HG02571 (cell line): ENCODE data around the gene ZNF280C.
"Not testable (repeated sequence)": the region's sequence is repeated elsewhere in the genome, so short reads cannot be mapped to it uniquely, and the experiment has no call there.

Source experiments
- ATAC-seq: cut with Tn5 transposase; IDR thresholded peaks from one replicate; pipeline ENCODE4 v1.9.1; 2021; ENCODE audit warnings: mild to moderate bottlenecking, moderate library complexity; ENCODE audit not compliant: unreplicated experiment

The ZNF280C gene

GRCh38 chrX:130262231-130262630 lies 6.5 kb downstream of the ZNF280C start:
- ATAC-seq = no peak

- ATAC-seq = no peak
Measured at GRCh38 chrX:130261296-130261893, 7.3 kb downstream of the ZNF280C start.

- ATAC-seq = no peak
Measured at GRCh38 chrX:130260316-130260715, 8.4 kb downstream of the ZNF280C start.

- ATAC-seq = no peak
Measured at GRCh38 chrX:130253916-130254315, 14.8 kb downstream of the ZNF280C start.

GRCh38 chrX:130251671-130252070 lies 17.0 kb downstream of the ZNF280C start:
- ATAC-seq = no peak

- ATAC-seq = no peak
Measured at GRCh38 chrX:130247996-130248395, 20.7 kb downstream of the ZNF280C start.

- no peak for ATAC-seq
Measured at GRCh38 chrX:130246084-130246483, 22.6 kb downstream of the ZNF280C start.

GRCh38 chrX:130245441-130245840 lies 23.3 kb downstream of the ZNF280C start:
- no peak for ATAC-seq

- not testable (repeated sequence) for ATAC-seq
Measured at GRCh38 chrX:130231184-130231583, 37.5 kb downstream of the ZNF280C start.

GRCh38 chrX:130228871-130229270 lies 39.8 kb downstream of the ZNF280C start:
- no peak for ATAC-seq

GRCh38 chrX:130224810-130225209 lies 43.9 kb downstream of the ZNF280C start:
- no peak for ATAC-seq

GRCh38 chrX:130216320-130216719 lies 52.4 kb downstream of the ZNF280C start:
- ATAC-seq = no peak

- no peak for ATAC-seq
Measured at GRCh38 chrX:130213376-130213775, 55.3 kb downstream of the ZNF280C start.

- no peak for ATAC-seq
Measured at GRCh38 chrX:130212371-130212770, 56.3 kb downstream of the ZNF280C start.

GRCh38 chrX:130211415-130212186 lies 57.1 kb downstream of the ZNF280C start:
- ATAC-seq = no peak

- ATAC-seq = no peak
Measured at GRCh38 chrX:130204647-130205046, 64.1 kb downstream of the ZNF280C start.

- no peak for ATAC-seq
Measured at GRCh38 chrX:130197464-130197863, 71.2 kb downstream of the ZNF280C start.

GRCh38 chrX:130196466-130196865 lies 72.2 kb downstream of the ZNF280C start:
- ATAC-seq = no peak

GRCh38 chrX:130190801-130191200 lies 77.9 kb downstream of the ZNF280C start:
- ATAC-seq = no peak

- ATAC-seq = no peak
Measured at GRCh38 chrX:130186651-130187050, 82.0 kb downstream of the ZNF280C start.

GRCh38 chrX:130184857-130185256 lies 83.8 kb downstream of the ZNF280C start:
- no peak for ATAC-seq

GRCh38 chrX:130184168-130184567 lies 84.5 kb downstream of the ZNF280C start:
- ATAC-seq = no peak
